Gastroesophageal sphincter (tissue), 4 donors: ENCODE results near the gene RANBP17. TPM values are rescaled to one million over a fixed set of nuclear protein-coding genes. Genes with fewer than 3 reads are reported as not detected.

Experiments used
- ATAC-seq: fragments of 150-250 bp; one replicate; pipeline ENCODE4 v1.9.1; 2016; ENCODE audit warnings: mild to moderate bottlenecking, moderate library complexity
- H3K27ac ChIP-seq, 4 donors: fragments of 200-600 bp; sonication (generic) in 3 of 4; 1 replicate in 3 of 4; 2 replicates in 1 of 4; pipeline ENCODE4 v1.5.1; 2016 to 2019
- H3K27me3 ChIP-seq: fragments of 200-600 bp; sonication (generic); one replicate; pipeline ENCODE4 v1.5.1; 2019
- H3K36me3 ChIP-seq, 2 donors: fragments of 200-600 bp; sonication (generic); one replicate each; pipeline ENCODE4 v1.5.1; 2019; ENCODE audit warnings: control low read depth in 1 of 2
- H3K4me1 ChIP-seq, 3 donors: fragments of 200-600 bp; sonication (generic); 1 replicate in 2 of 3; 2 replicates in 1 of 3; pipeline ENCODE4 v1.5.1; 2016 to 2019; ENCODE audit warnings: control low read depth in 2 of 3
- H3K4me3 ChIP-seq, 2 donors: fragments of 200-600 bp; sonication (generic); one replicate each; pipeline ENCODE4 v1.5.1; 2019; ENCODE audit warnings: mild to moderate bottlenecking in 1 of 2, moderate library complexity in 1 of 2
- H3K9me3 ChIP-seq, 3 donors: fragments of 200-600 bp; sonication (generic); one replicate each; pipeline ENCODE4 v1.5.1; 2017 to 2019; ENCODE audit warnings: control low read depth in 2 of 3
- CTCF ChIP-seq, 4 experiments: fragments of 200-600 bp in 2 of 4; fragments of 450-650 bp in 2 of 4; sonication (generic) in 1 of 4; IDR thresholded peaks; one replicate each; pipeline ENCODE4 v1.5.1; 2017 to 2019; ENCODE audit warnings: antibody characterized with exemption in 4 of 4, mild to moderate bottlenecking in 2 of 4, moderate library complexity in 2 of 4
- EP300 ChIP-seq: sonication (generic); formaldehyde crosslinking; IDR thresholded peaks from one replicate; pipeline ENCODE4 v1.6.1; 2017; ENCODE audit warnings: antibody characterized with exemption, mild to moderate bottlenecking
- POLR2A ChIP-seq, 2 donors: fragments of 450-650 bp; IDR thresholded peaks; one replicate each; pipeline ENCODE4 v1.6.1; 2017; ENCODE audit warnings: antibody characterized with exemption in 2 of 2, mild to moderate bottlenecking in 2 of 2, moderate library complexity in 1 of 2
- POLR2AphosphoS5 ChIP-seq: sonication (generic); formaldehyde crosslinking; IDR thresholded peaks from one replicate; pipeline ENCODE4 v1.6.1; 2017; ENCODE audit warnings: antibody characterized with exemption
- WGBS, 2 donors: methylation state at CpG; one replicate each; pipeline ENCODE4 v1.1.5; 2018; ENCODE audit warnings: low coverage in 1 of 2; 5-methylcytosine and 5-hydroxymethylcytosine counted together
- total RNA-seq, 4 donors: library from RNA; depleted of rRNA; stranded (reverse); fragments of >200 nt; gene quantifications; one replicate each; pipeline ENCODE4 v1.1.0, GENCODE V29; 2016

RANBP17 gene
- total RNA-seq, 4 donors from 2014 or later: 7.7 to 21.7 (median 13.8) TPM

- WGBS, 2 donors: 80 to 87% methylated on average over 1 of the region's 1 CpG
- no peaks in the 10 kb centered on the region for H3K27me3 ChIP-seq
- H3K4me1 ChIP-seq: no peaks in the 10 kb centered on the region
- H3K4me3 ChIP-seq: no peak overlapping the region
- TF ChIP-seq CTCF (IDR thresholded peaks at IDR 0.05): no peak
- no peak for TF ChIP-seq POLR2A (IDR thresholded peaks at IDR 0.05)
- TF ChIP-seq EP300: no peak
- no peak for TF ChIP-seq POLR2AphosphoS5
- H3K36me3 ChIP-seq: no peaks in the 10 kb centered on the region
- H3K27ac ChIP-seq: no peak overlapping the region
- ATAC-seq: no peak
- H3K9me3 ChIP-seq: no peaks in the 10 kb centered on the region
Observed at GRCh38 chr5:171236651-171237050, 374.8 kb downstream of the RANBP17 start.

- H3K4me1 ChIP-seq: no peaks in the 10 kb centered on the region
- WGBS, 2 donors: 31 to 44% methylated on average over 1 of the region's 1 CpG
- TF ChIP-seq POLR2AphosphoS5 (no peak), EP300 (no peak), POLR2A (IDR thresholded peaks at IDR 0.05) (no peak), CTCF (IDR thresholded peaks at IDR 0.05) (no peak)
- ATAC-seq: no peak
- H3K4me3 ChIP-seq: no peak overlapping the region
- H3K9me3 ChIP-seq: no peaks in the 10 kb centered on the region
- no peaks in the 10 kb centered on the region for H3K27me3 ChIP-seq
- no peak overlapping the region for H3K27ac ChIP-seq
- peaks cover 0 to 3% of the 10 kb centered on the region in 2 donors for H3K36me3 ChIP-seq
Observed at GRCh38 chr5:171242521-171242920, 380.7 kb downstream of the RANBP17 start.

- H3K27me3 ChIP-seq: no peaks in the 10 kb centered on the region
- H3K27ac ChIP-seq: no peak overlapping the region
- 83 to 92% methylated on average over 2 of the region's 2 CpGs for WGBS, 2 donors
- no peak for ATAC-seq
- TF ChIP-seq POLR2A (IDR thresholded peaks at IDR 0.05) (no peak), POLR2AphosphoS5 (no peak)
- H3K36me3 ChIP-seq: peaks cover 0 to 10% of the 10 kb centered on the region in 2 donors
- no peak overlapping the region for H3K4me3 ChIP-seq
- H3K4me1 ChIP-seq: no peaks in the 10 kb centered on the region
- peaks cover 0 to 18% (median 0%) of the 10 kb centered on the region in 3 donors for H3K9me3 ChIP-seq
Observed at GRCh38 chr5:171246231-171246630, 384.4 kb downstream of the RANBP17 start.

GRCh38 chr5:171249460-171249859 lies 387.6 kb downstream of the RANBP17 start:
- no peak for ATAC-seq
- Histone ChIP-seq H3K4me3 (no peak overlapping the region), H3K4me1 (no peaks in the 10 kb centered on the region), H3K36me3 (peaks cover 0 to 10% of the 10 kb centered on the region in 2 donors), H3K9me3 (peaks cover 0 to 18% (median 0%) of the 10 kb centered on the region in 3 donors), H3K27me3 (no peaks in the 10 kb centered on the region), H3K27ac (no peak overlapping the region)
- TF ChIP-seq CTCF (IDR thresholded peaks at IDR 0.05) (no peak), POLR2AphosphoS5 (no peak), EP300 (no peak), POLR2A (IDR thresholded peaks at IDR 0.05) (no peak)

GRCh38 chr5:171250738-171251137 lies 388.9 kb downstream of the RANBP17 start:
- H3K9me3 ChIP-seq: peaks cover 0 to 18% (median 0%) of the 10 kb centered on the region in 3 donors
- H3K36me3 ChIP-seq: peaks cover 0 to 10% of the 10 kb centered on the region in 2 donors
- no peaks in the 10 kb centered on the region for H3K27me3 ChIP-seq
- no peak for ATAC-seq
- TF ChIP-seq POLR2A (IDR thresholded peaks at IDR 0.05): no peak
- TF ChIP-seq POLR2AphosphoS5: no peak
- TF ChIP-seq CTCF (IDR thresholded peaks at IDR 0.05): no peak
- TF ChIP-seq EP300: no peak
- H3K4me1 ChIP-seq: no peaks in the 10 kb centered on the region
- H3K27ac ChIP-seq: no peak overlapping the region
- H3K4me3 ChIP-seq: no peak overlapping the region
- 100% methylated on average over 1 of the region's 1 CpG for WGBS, 2 donors
